K562 (cell line): ENCODE measurements around the gene CD52. TPM values are rescaled to one million over a fixed set of nuclear protein-coding genes. Genes with fewer than 3 reads are reported as not detected.
A peak's percentile ranks its signal among the peaks of the same experiment; 100 is the strongest.

Experiments used
- ATAC-seq: fragments of 200-7000 bp; cut with Tn5 transposase; 3 replicates; pipeline ENCODE4 v1.9.1; 2020; ENCODE audit warnings: moderate library complexity
- BruUV-seq: library from RNA; stranded (reverse); fragments of 400-500 nt; replicated peaks from 2 replicates; lab custom pipeline; 2021; lab: Mats Ljungman, UMichigan
- CTCF ChIA-PET: fragments of 300-600 bp; formaldehyde crosslinking; extraction: SDS; loops from one replicate; lab custom pipeline; 2021; ENCODE audit warnings: low intra/inter-chr PET ratio; lab: Yijun Ruan, JAX
- POLR2A ChIA-PET: fragments of 300-600, 350-650 bp; sonication (Branson Sonifier 250); formaldehyde crosslinking; extraction: SDS; loops from one replicate; lab custom pipeline; 2021; ENCODE audit warnings: antibody characterized with exemption, inconsistent platforms; lab: Yijun Ruan, JAX
- DNase-seq, 4 experiments: peaks; one replicate each; pipeline versions ENCODE4 v3.0.0 to v3.0.0-alpha.2; 2011 to 2018; ENCODE audit warnings: low spot score in 3 of 4, mixed read lengths in 3 of 4; ENCODE audit errors: extremely low read depth in 1 of 4
- FAIRE-seq: peaks from 2 replicates; lab custom pipeline; 2011; peaks lifted over from hg19 to GRCh38; lab: Jason Lieb, UNC
- H2AFZ ChIP-seq: 2 replicates; pipeline ENCODE4 v1.6.0; 2011; ENCODE audit warnings: low read depth, low read length, control low read depth, inconsistent platforms
- H3K27ac ChIP-seq: fragments of 200-600 bp; 3 replicates; pipeline ENCODE4 v1.8.0; 2011; ENCODE audit warnings: low read depth, mild to moderate bottlenecking, control low read depth, inconsistent platforms, low read length, moderate library complexity, mixed read lengths; ENCODE audit errors: extremely low read depth
- H3K27me3 ChIP-seq, 2 experiments: fragments of 300-600 bp in 1 of 2; 2 replicates in 1 of 2; 3 replicates in 1 of 2; pipeline versions ENCODE4 v1.6.0 to v1.8.0; 2011; ENCODE audit warnings: inconsistent platforms in 2 of 2, low read length in 2 of 2, mild to moderate bottlenecking in 1 of 2, mixed read lengths in 1 of 2, moderate library complexity in 1 of 2; ENCODE audit not compliant: control insufficient read depth in 2 of 2, insufficient read depth in 2 of 2
- H3K36me3 ChIP-seq: fragments of 300-600 bp; 3 replicates; pipeline ENCODE4 v1.8.0; 2011; ENCODE audit warnings: mild to moderate bottlenecking, low read length, inconsistent platforms; ENCODE audit not compliant: control insufficient read depth, insufficient read depth
- H3K4me1 ChIP-seq, 2 experiments: fragments of 200-600 bp in 1 of 2; replicated peaks in 1 of 2; 2 replicates in 1 of 2; 3 replicates in 1 of 2; pipeline versions ENCODE4 v1.5.1 to v1.8.0; 2011; ENCODE audit warnings: inconsistent platforms in 2 of 2, low read length in 2 of 2, mild to moderate bottlenecking in 1 of 2, mixed read lengths in 1 of 2, moderate library complexity in 1 of 2; ENCODE audit not compliant: control insufficient read depth in 2 of 2, insufficient read depth in 2 of 2
- H3K4me2 ChIP-seq: 2 replicates; pipeline ENCODE4 v1.6.1; 2011; ENCODE audit warnings: low read length, control low read depth, inconsistent platforms, mixed read lengths; ENCODE audit not compliant: insufficient read depth
- H3K4me3 ChIP-seq: fragments of 200-600 bp; sonication (generic), shearing (Covaris generic); 2 replicates; pipeline ENCODE4 v1.5.1; 2016; ENCODE audit warnings: control low read depth, inconsistent platforms
- H3K79me2 ChIP-seq: fragments of 200-600 bp; 3 replicates; pipeline ENCODE4 v1.8.0; 2011; ENCODE audit warnings: low read length, inconsistent platforms; ENCODE audit not compliant: control insufficient read depth, insufficient read depth
- H3K9ac ChIP-seq, 2 experiments: 2 replicates each; pipeline versions ENCODE4 v1.6.0 to v1.6.1; 2011; ENCODE audit warnings: low read depth in 2 of 2, low read length in 2 of 2, control low read depth in 1 of 2, inconsistent platforms in 1 of 2, mild to moderate bottlenecking in 1 of 2, mixed read lengths in 1 of 2; ENCODE audit not compliant: insufficient read depth in 1 of 2
- H3K9me1 ChIP-seq: one replicate; pipeline ENCODE4 v1.6.0; 2011; ENCODE audit warnings: inconsistent platforms, mild to moderate bottlenecking, low read length, moderate library complexity; ENCODE audit not compliant: control insufficient read depth, insufficient read depth
- H3K9me3 ChIP-seq: replicated peaks from 2 replicates; pipeline ENCODE4 v1.5.1; 2011; ENCODE audit warnings: low read depth, low read length, inconsistent platforms; ENCODE audit not compliant: control insufficient read depth, insufficient read depth
- H4K20me1 ChIP-seq: replicated peaks from 2 replicates; pipeline ENCODE4 v1.6.1; 2011; ENCODE audit warnings: low read length, inconsistent platforms, mixed read lengths; ENCODE audit not compliant: control insufficient read depth, insufficient read depth
- BHLHE40 ChIP-seq: IDR thresholded peaks from 2 replicates; pipeline ENCODE4 v1.6.1; 2011; ENCODE audit warnings: low read length, improper control_type of control experiment
- CEBPZ ChIP-seq: fragments of 150-350 bp; IDR thresholded peaks from 2 replicates; pipeline ENCODE4 v1.6.1; 2014; ENCODE audit warnings: low read depth, mild to moderate bottlenecking, low read length, borderline replicate concordance
- HDAC1 ChIP-seq, 2 experiments: fragments of 450-650 bp; IDR thresholded peaks; 2 replicates each; pipeline ENCODE4 v1.6.1; 2016 to 2017; ENCODE audit warnings: inconsistent platforms in 1 of 2, mild to moderate bottlenecking in 1 of 2, moderate library complexity in 1 of 2
- HMG20A ChIP-seq: fragments of 450-650 bp; formaldehyde crosslinking; conservative IDR thresholded peaks from 2 replicates; pipeline ENCODE4 v1.4.0; 2020; ENCODE audit warnings: mild to moderate bottlenecking, mixed read lengths
- IRF2 ChIP-seq: sonication (generic); formaldehyde crosslinking; IDR thresholded peaks from 2 replicates; pipeline ENCODE4 v1.8.1; 2022; ENCODE audit warnings: mild to moderate bottlenecking, missing genetic modification reagents
- LCOR ChIP-seq: sonication (generic); formaldehyde crosslinking; IDR thresholded peaks from 2 replicates; pipeline ENCODE4 v1.8.0; 2022; ENCODE audit warnings: mild to moderate bottlenecking, missing genetic modification reagents
- MCM7 ChIP-seq, 2 experiments: fragments of 450-650 bp; IDR thresholded peaks; 2 replicates each; pipeline ENCODE4 v1.6.1; 2016 to 2018
- NFATC3 ChIP-seq: fragments of 450-650 bp; IDR thresholded peaks from 2 replicates; pipeline ENCODE4 v1.6.1; 2017; ENCODE audit warnings: mild to moderate bottlenecking
- NFIC ChIP-seq: fragments of 450-650 bp; IDR thresholded peaks from 2 replicates; pipeline ENCODE4 v1.6.1; 2017; ENCODE audit warnings: mild to moderate bottlenecking, inconsistent platforms
- SMARCE1 ChIP-seq: fragments of 450-650 bp; IDR thresholded peaks from 2 replicates; pipeline ENCODE4 v1.7.1; 2016; ENCODE audit warnings: mild to moderate bottlenecking
- STAT6 ChIP-seq: sonication (generic); formaldehyde crosslinking; IDR thresholded peaks from 2 replicates; pipeline ENCODE4 v1.8.1; 2023; ENCODE audit warnings: mild to moderate bottlenecking, missing genetic modification reagents
- ZC3H11A ChIP-seq: IDR thresholded peaks from 2 replicates; pipeline ENCODE4 v1.6.1; 2012; ENCODE audit warnings: low read depth, low read length, improper control_type of control experiment
- ZFP30 ChIP-seq: fragments of 250-450 bp; sonication (Bioruptor Pico); IDR thresholded peaks from 2 replicates; pipeline ENCODE4 v1.8.0; 2022; ENCODE audit warnings: moderate library complexity, mild to moderate bottlenecking, inconsistent platforms, borderline replicate concordance
- ZNF445 ChIP-seq: fragments of 250-450 bp; sonication (Bioruptor Pico); IDR thresholded peaks from 2 replicates; pipeline ENCODE4 v1.4.0; 2020; ENCODE audit warnings: low read depth, mild to moderate bottlenecking, moderate library complexity
- ZNF76 ChIP-seq: fragments of 250-450 bp; sonication (Bioruptor Pico); IDR thresholded peaks from 2 replicates; pipeline ENCODE4 v1.4.0; 2020; ENCODE audit warnings: mild to moderate bottlenecking, moderate library complexity, borderline replicate concordance
- WGBS: fragments of 100-300 bp; shearing (Covaris generic); methylation state at CpG from one replicate; pipeline ENCODE4 v1.1.6; 2016; ENCODE audit warnings: low coverage, mixed read lengths; ENCODE audit not compliant: insufficient coverage; ENCODE audit errors: missing lambda C conversion rate; 5-methylcytosine and 5-hydroxymethylcytosine counted together
- in situ Hi-C: fragments of 300-500 bp; cut with MboI; formaldehyde crosslinking; loops from 4 replicates; pipeline ENCODE4 v1.15.0; 2018; ENCODE audit warnings: inconsistent platforms, mixed read lengths
- intact Hi-C: fragments of 100-400 bp; cut with micrococcal nuclease; formaldehyde crosslinking; loops from 2 replicates; pipeline ENCODE4 v1.14.2; 2022
- polyA plus RNA-seq, 8 experiments: library from polyadenylated mRNA; depleted of rRNA in 4 of 8; stranded (reverse) in 5 of 8; unstranded in 3 of 8; fragments of >200 nt; fragmentation: Nextera tagmentation in 2 of 8; fragmentation: Illumina TruSeq in 1 of 8; extraction: Ambion mirVana in 2 of 8; extraction: Trizol in 1 of 8; gene quantifications; 2 replicates each; pipeline versions ENCODE4 v1.2.1 to v1.2.3, GENCODE V29; 2011 to 2014; ENCODE audit warnings: inconsistent platforms in 1 of 8, missing spikeins in 1 of 8
- total RNA-seq, 7 experiments: library from RNA; depleted of rRNA in 6 of 7; stranded (reverse); fragments of >200 nt in 6 of 7; fragmentation: Illumina TruSeq in 2 of 7; extraction: Trizol in 2 of 7; gene quantifications; 2 replicates each; pipeline versions ENCODE4 v1.2.1 to v1.2.3, GENCODE V29; 2011 to 2021; ENCODE audit warnings: low replicate concordance in 1 of 7

Gene CD52
- total and polyA plus RNA-seq, 9 of the 15 experiments (the other 6 are each of a cell fraction or from before 2014, with no cell fraction given), result 34.9 to 488 (median 173) TPM

- H2AFZ ChIP-seq, result peak overlapping the region; percentile 57
- peak; percentile 57 for ATAC-seq
- TF ChIP-seq NFATC3 (no peak), MCM7 (IDR thresholded peaks at IDR 0.05) (no peak; a peak in 1 of 4 replicates), ZFP30 (CRISPR knock-in tag) (no peak), ZC3H11A (no peak), ZNF445 (CRISPR knock-in tag) (no peak), LCOR (peak; percentile 79; the same call in 1 of the 2 replicates), SMARCE1 (peak; percentile 86), IRF2 (CRISPR knock-in tag) (no peak), ZNF76 (no peak), STAT6 (CRISPR knock-in tag) (no peak; the same call in 1 of the 2 replicates), BHLHE40 (peak; percentile 85), HMG20A (CRISPR knock-in tag) (no peak), NFIC (peak; percentile 95), CEBPZ (no peak), HDAC1 (IDR thresholded peaks at IDR 0.05) (peak in 1 of 2 experiments; percentile 92; a peak in 2 of 4 replicates)
Measured at GRCh38 chr1:26287033-26287711, 30.6 kb upstream of the CD52 start.

More at GRCh38 chr1:26287033-26287711, 30.6 kb upstream of the CD52 start:
- ChIA-PET POLR2A (interaction anchor here (0.6 to 1.8 kb wide), 5 partner anchors 11 to 122 kb away, joined by 3 to 8 read pairs (median 3); no protein-coding TSS in a partner anchor), CTCF (interaction anchor here (4.2 kb wide), 1 partner anchor 34 kb away, joined by 29 read pairs; no protein-coding TSS in a partner anchor)
- Histone ChIP-seq H4K20me1 (no peaks in the 10 kb centered on the region), H3K27ac (peak overlapping the region; percentile 69), H3K36me3 (peaks cover 19% of the 10 kb centered on the region; the same call in 1 of the 3 replicates), H3K27me3 (no peaks in the 10 kb centered on the region), H3K79me2 (no peaks in the 10 kb centered on the region), H3K4me2 (peak overlapping the region; percentile 40), H3K9me3 (no peaks in the 10 kb centered on the region), H3K9ac (peak overlapping the region; percentile 1 to 42; a peak in 3 of 4 replicates), H3K4me3 (no peak overlapping the region), H3K9me1 (no peaks in the 10 kb centered on the region), H3K4me1 (peaks cover 71 to 94% of the 10 kb centered on the region in 2 experiments)
- intact Hi-C loops (loop anchor here (1.0 kb wide), 1 partner anchor 76 kb away; no protein-coding TSS in a partner anchor), in situ Hi-C loops (loop anchor here (5.0 kb wide), 1 partner anchor 35 kb away; no protein-coding TSS in a partner anchor)
- peak; percentile 98 for FAIRE-seq
- WGBS, result 18% methylated on average over 8 of the region's 8 CpGs
- BruUV-seq, result no TSS peak
- DNase-seq, result peak; percentile 69 to 96 (median 83)
